ENCODE measurements around the gene UST.

UST gene

GRCh38 chr6:148983966-148984365, 237.1 kb downstream of the UST start:
- H3K4me1 ChIP-seq (ENCODE audit: insufficient read depth, insufficient read length): no peaks in the 10 kb centered on the region
- no peak overlapping the region for H3K9ac ChIP-seq (ENCODE audit: insufficient read length, low read depth)

GRCh38 chr6:148984531-148985056, 237.8 kb downstream of the UST start:
- H3K4me1 ChIP-seq (ENCODE audit: insufficient read depth, insufficient read length): no peaks in the 10 kb centered on the region
- H3K27me3 ChIP-seq (ENCODE audit: insufficient read depth, insufficient read length): no peaks in the 10 kb centered on the region
- no peaks in the 10 kb centered on the region for H3K9me3 ChIP-seq (ENCODE audit: insufficient read depth, low read length)
- TF ChIP-seq YY1 (IDR thresholded peaks at IDR 0.05; ENCODE audit: insufficient read depth, insufficient read length) (no peak), SUZ12 (IDR thresholded peaks at IDR 0.05; ENCODE audit: extremely low read depth, insufficient read depth, insufficient read length) (no peak), ZNF274 (IDR thresholded peaks at IDR 0.05; ENCODE audit: low read depth, low read length) (no peak)
- no peaks in the 10 kb centered on the region for H3K36me3 ChIP-seq (ENCODE audit: insufficient read depth, insufficient read length, low read length)
- no peak overlapping the region for H3K4me3 ChIP-seq (ENCODE audit: insufficient read length, low read depth)
- H3K9ac ChIP-seq (ENCODE audit: insufficient read length, low read depth): no peak overlapping the region
- DNase-seq (ENCODE audit: low read depth, low spot score): no peak

More at GRCh38 chr6:148983966-148984365, 237.1 kb downstream of the UST start:
- TF ChIP-seq ZNF274 (IDR thresholded peaks at IDR 0.05; ENCODE audit: low read depth, low read length): no peak
- TF ChIP-seq SUZ12 (IDR thresholded peaks at IDR 0.05; ENCODE audit: extremely low read depth, insufficient read depth, insufficient read length): no peak
- TF ChIP-seq YY1 (IDR thresholded peaks at IDR 0.05; ENCODE audit: insufficient read depth, insufficient read length): no peak
- no peak for DNase-seq (ENCODE audit: low read depth, low spot score)
- no peaks in the 10 kb centered on the region for H3K27me3 ChIP-seq (ENCODE audit: insufficient read depth, insufficient read length)
- no peak overlapping the region for H3K4me3 ChIP-seq (ENCODE audit: insufficient read length, low read depth)
- no peaks in the 10 kb centered on the region for H3K9me3 ChIP-seq (ENCODE audit: insufficient read depth, low read length)
- H3K36me3 ChIP-seq (ENCODE audit: insufficient read depth, insufficient read length, low read length): no peaks in the 10 kb centered on the region

- H3K27me3 ChIP-seq (ENCODE audit: insufficient read depth, insufficient read length): no peaks in the 10 kb centered on the region
- DNase-seq (ENCODE audit: low read depth, low spot score): no peak
- no peak overlapping the region for H3K4me3 ChIP-seq (ENCODE audit: insufficient read length, low read depth)
- H3K9ac ChIP-seq (ENCODE audit: insufficient read length, low read depth): no peak overlapping the region
- no peaks in the 10 kb centered on the region for H3K36me3 ChIP-seq (ENCODE audit: insufficient read depth, insufficient read length, low read length)
- no peaks in the 10 kb centered on the region for H3K9me3 ChIP-seq (ENCODE audit: insufficient read depth, low read length)
- no peaks in the 10 kb centered on the region for H3K4me1 ChIP-seq (ENCODE audit: insufficient read depth, insufficient read length)
- TF ChIP-seq SUZ12 (IDR thresholded peaks at IDR 0.05; ENCODE audit: extremely low read depth, insufficient read depth, insufficient read length) (no peak), YY1 (IDR thresholded peaks at IDR 0.05; ENCODE audit: insufficient read depth, insufficient read length) (no peak), ZNF274 (IDR thresholded peaks at IDR 0.05; ENCODE audit: low read depth, low read length) (no peak)
Observed at GRCh38 chr6:148985499-148985898, 238.7 kb downstream of the UST start.

GRCh38 chr6:148986608-148987007, 239.8 kb downstream of the UST start:
- no peak for TF ChIP-seq SUZ12 (IDR thresholded peaks at IDR 0.05; ENCODE audit: extremely low read depth, insufficient read depth, insufficient read length)
- Histone ChIP-seq H3K9me3 (ENCODE audit: insufficient read depth, low read length) (no peaks in the 10 kb centered on the region), H3K9ac (ENCODE audit: insufficient read length, low read depth) (no peak overlapping the region), H3K4me1 (ENCODE audit: insufficient read depth, insufficient read length) (no peaks in the 10 kb centered on the region), H3K27me3 (ENCODE audit: insufficient read depth, insufficient read length) (no peaks in the 10 kb centered on the region), H3K4me3 (ENCODE audit: insufficient read length, low read depth) (no peak overlapping the region), H3K36me3 (ENCODE audit: insufficient read depth, insufficient read length, low read length) (no peaks in the 10 kb centered on the region)
- DNase-seq (ENCODE audit: low read depth, low spot score): no peak

- TF ChIP-seq YY1 (IDR thresholded peaks at IDR 0.05; ENCODE audit: insufficient read depth, insufficient read length) (no peak), SUZ12 (IDR thresholded peaks at IDR 0.05; ENCODE audit: extremely low read depth, insufficient read depth, insufficient read length) (no peak), ZNF274 (IDR thresholded peaks at IDR 0.05; ENCODE audit: low read depth, low read length) (no peak)
- no peak overlapping the region for H3K9ac ChIP-seq (ENCODE audit: insufficient read length, low read depth)
Observed at GRCh38 chr6:148987982-148988381, 241.2 kb downstream of the UST start.

GRCh38 chr6:148989585-148989984, 242.8 kb downstream of the UST start:
- DNase-seq (ENCODE audit: low read depth, low spot score): no peak

More at GRCh38 chr6:148987982-148988381, 241.2 kb downstream of the UST start:
- H3K4me3 ChIP-seq (ENCODE audit: insufficient read length, low read depth): no peak overlapping the region
- no peak for DNase-seq (ENCODE audit: low read depth, low spot score)
- H3K36me3 ChIP-seq (ENCODE audit: insufficient read depth, insufficient read length, low read length): no peaks in the 10 kb centered on the region
- H3K4me1 ChIP-seq (ENCODE audit: insufficient read depth, insufficient read length): no peaks in the 10 kb centered on the region
- H3K9me3 ChIP-seq (ENCODE audit: insufficient read depth, low read length): no peaks in the 10 kb centered on the region
- H3K27me3 ChIP-seq (ENCODE audit: insufficient read depth, insufficient read length): no peaks in the 10 kb centered on the region

GRCh38 chr6:148990403-148990802, 243.6 kb downstream of the UST start:
- Histone ChIP-seq H3K4me1 (ENCODE audit: insufficient read depth, insufficient read length) (no peaks in the 10 kb centered on the region), H3K27me3 (ENCODE audit: insufficient read depth, insufficient read length) (no peaks in the 10 kb centered on the region), H3K9me3 (ENCODE audit: insufficient read depth, low read length) (no peaks in the 10 kb centered on the region; the same call in 1 of the 2 replicates), H3K4me3 (ENCODE audit: insufficient read length, low read depth) (no peak overlapping the region), H3K36me3 (ENCODE audit: insufficient read depth, insufficient read length, low read length) (no peaks in the 10 kb centered on the region), H3K9ac (ENCODE audit: insufficient read length, low read depth) (no peak overlapping the region)
- TF ChIP-seq SUZ12 (IDR thresholded peaks at IDR 0.05; ENCODE audit: extremely low read depth, insufficient read depth, insufficient read length) (no peak), ZNF274 (IDR thresholded peaks at IDR 0.05; ENCODE audit: low read depth, low read length) (no peak), YY1 (IDR thresholded peaks at IDR 0.05; ENCODE audit: insufficient read depth, insufficient read length) (no peak)
- no peak for DNase-seq (ENCODE audit: low read depth, low spot score)

More at GRCh38 chr6:148989585-148989984, 242.8 kb downstream of the UST start:
- Histone ChIP-seq H3K4me1 (ENCODE audit: insufficient read depth, insufficient read length) (no peaks in the 10 kb centered on the region), H3K27me3 (ENCODE audit: insufficient read depth, insufficient read length) (no peaks in the 10 kb centered on the region), H3K9me3 (ENCODE audit: insufficient read depth, low read length) (no peaks in the 10 kb centered on the region; the same call in 1 of the 2 replicates), H3K9ac (ENCODE audit: insufficient read length, low read depth) (no peak overlapping the region), H3K36me3 (ENCODE audit: insufficient read depth, insufficient read length, low read length) (no peaks in the 10 kb centered on the region), H3K4me3 (ENCODE audit: insufficient read length, low read depth) (no peak overlapping the region)
- TF ChIP-seq ZNF274 (IDR thresholded peaks at IDR 0.05; ENCODE audit: low read depth, low read length) (no peak), YY1 (IDR thresholded peaks at IDR 0.05; ENCODE audit: insufficient read depth, insufficient read length) (no peak), SUZ12 (IDR thresholded peaks at IDR 0.05; ENCODE audit: extremely low read depth, insufficient read depth, insufficient read length) (no peak)

All from NT2/D1 (cell line).